Thoracic aorta (tissue), 2 donors: ENCODE data around the gene MCTP2. TPM values are rescaled to one million over a fixed set of nuclear protein-coding genes. Genes with fewer than 3 reads are reported as not detected.

ENCODE experiments used
- ATAC-seq: fragments of 150-250 bp; one replicate; pipeline ENCODE4 v1.8.0; 2017; ENCODE audit warnings: low read depth; ENCODE audit not compliant: insufficient number of reproducible peaks, low FRiP score
- DNase-seq: peaks from one replicate; pipeline ENCODE4 v3.0.0-alpha.2; 2020; ENCODE audit warnings: low spot score
- H3K27ac ChIP-seq, 2 donors: fragments of 200-600 bp; sonication (generic); 1 replicate in 1 of 2; 2 replicates in 1 of 2; pipeline ENCODE4 v1.5.1; 2016; ENCODE audit warnings: mild to moderate bottlenecking in 2 of 2, moderate library complexity in 2 of 2
- H3K27me3 ChIP-seq: fragments of 200-600 bp; sonication (generic); replicated peaks from 2 replicates; pipeline ENCODE4 v1.6.0; 2016; ENCODE audit warnings: mild to moderate bottlenecking; ENCODE audit not compliant: insufficient read depth
- H3K36me3 ChIP-seq: fragments of 200-600 bp; sonication (generic); one replicate; pipeline ENCODE4 v1.5.1; 2016
- H3K4me1 ChIP-seq, 2 donors: fragments of 200-600 bp; sonication (generic); 1 replicate in 1 of 2; 2 replicates in 1 of 2; pipeline versions ENCODE4 v1.5.1 to v1.6.0; 2016; ENCODE audit warnings: low read depth in 2 of 2, mild to moderate bottlenecking in 1 of 2; ENCODE audit not compliant: control insufficient read depth in 1 of 2
- H3K4me3 ChIP-seq: fragments of 200-600 bp; sonication (generic); 2 replicates; pipeline ENCODE4 v1.5.1; 2016; ENCODE audit warnings: mild to moderate bottlenecking
- H3K9me3 ChIP-seq: fragments of 200-600 bp; sonication (generic); 2 replicates; pipeline ENCODE4 v1.5.1; 2016
- CTCF ChIP-seq: fragments of 200-600 bp; sonication (generic); IDR thresholded peaks from one replicate; pipeline ENCODE4 v1.5.1; 2019; ENCODE audit warnings: antibody characterized with exemption
- total RNA-seq, 2 donors: library from RNA; depleted of rRNA; stranded (reverse); fragments of >200 nt; gene quantifications; one replicate each; pipeline versions ENCODE4 v1.1.0 to v1.2.3, GENCODE V29; 2016

MCTP2 gene
- total RNA-seq, 2 donors from 2014 or later, result 15.7 to 16.6 TPM

- no peaks in the 10 kb centered on the region for H3K27me3 ChIP-seq
- H3K36me3 ChIP-seq, result no peaks in the 10 kb centered on the region
- DNase-seq, result no peak
- no peak for TF ChIP-seq CTCF
- H3K4me3 ChIP-seq, result no peak overlapping the region
- ATAC-seq, result no peak
- no peaks in the 10 kb centered on the region for H3K9me3 ChIP-seq
- no peaks in the 10 kb centered on the region for H3K4me1 ChIP-seq
- no peak overlapping the region for H3K27ac ChIP-seq
Measured at GRCh38 chr15:94262201-94262600, 30.8 kb downstream of the MCTP2 start.

GRCh38 chr15:94263341-94264273 lies 32.2 kb downstream of the MCTP2 start:
- no peak for DNase-seq
- Histone ChIP-seq H3K36me3 (no peaks in the 10 kb centered on the region), H3K27ac (no peak overlapping the region), H3K27me3 (no peaks in the 10 kb centered on the region), H3K4me3 (no peak overlapping the region), H3K4me1 (no peaks in the 10 kb centered on the region), H3K9me3 (no peaks in the 10 kb centered on the region)
- no peak for TF ChIP-seq CTCF
- no peak for ATAC-seq

- no peaks in the 10 kb centered on the region for H3K36me3 ChIP-seq
- no peaks in the 10 kb centered on the region for H3K9me3 ChIP-seq
- no peak overlapping the region for H3K4me3 ChIP-seq
- H3K4me1 ChIP-seq, result no peaks in the 10 kb centered on the region
- no peak overlapping the region for H3K27ac ChIP-seq
- TF ChIP-seq CTCF, result no peak
- DNase-seq (no peak), ATAC-seq (no peak)
- H3K27me3 ChIP-seq, result no peaks in the 10 kb centered on the region
Measured at GRCh38 chr15:94265009-94265408, 33.6 kb downstream of the MCTP2 start.

- H3K36me3 ChIP-seq, result no peaks in the 10 kb centered on the region
- TF ChIP-seq CTCF, result no peak
- ATAC-seq, result no peak
- H3K4me1 ChIP-seq, result no peaks in the 10 kb centered on the region
- no peaks in the 10 kb centered on the region for H3K9me3 ChIP-seq
- H3K27ac ChIP-seq, result no peak overlapping the region
- H3K4me3 ChIP-seq, result no peak overlapping the region
- no peaks in the 10 kb centered on the region for H3K27me3 ChIP-seq
- no peak for DNase-seq
Measured at GRCh38 chr15:94265982-94266381, 34.6 kb downstream of the MCTP2 start.

GRCh38 chr15:94266789-94267188 lies 35.4 kb downstream of the MCTP2 start:
- DNase-seq, result no peak
- ATAC-seq, result no peak
- Histone ChIP-seq H3K4me1 (no peaks in the 10 kb centered on the region), H3K27ac (no peak overlapping the region), H3K27me3 (no peaks in the 10 kb centered on the region), H3K9me3 (no peaks in the 10 kb centered on the region), H3K4me3 (no peak overlapping the region), H3K36me3 (no peaks in the 10 kb centered on the region)
- no peak for TF ChIP-seq CTCF
